Keratinocyte (primary cell): ENCODE measurements around the gene NFIC. TPM values are rescaled to one million over a fixed set of nuclear protein-coding genes. Genes with fewer than 3 reads are reported as not detected.
"Not testable (repeated sequence)": the region's sequence is repeated elsewhere in the genome, so short reads cannot be mapped to it uniquely, and the experiment has no call there.

Experiments
- DNase-seq: peaks from one replicate; pipeline ENCODE4 v3.0.0-alpha.2; 2011; ENCODE audit warnings: low read depth, missing footprints, low spot score
- FAIRE-seq: peaks from 2 replicates; lab custom pipeline; 2011; peaks lifted over from hg19 to GRCh38; lab: Jason Lieb, UNC
- H2AFZ ChIP-seq: 2 replicates; pipeline ENCODE4 v1.6.0; 2012; ENCODE audit warnings: low read length, control low read depth, inconsistent platforms; ENCODE audit not compliant: control insufficient read depth
- H3K27ac ChIP-seq: 2 replicates; pipeline ENCODE4 v1.5.1; 2011; ENCODE audit warnings: low read length; ENCODE audit not compliant: control insufficient read depth, insufficient read depth
- H3K27me3 ChIP-seq: 3 replicates; pipeline ENCODE4 v1.6.0; 2011; ENCODE audit warnings: low read length; ENCODE audit not compliant: control insufficient read depth, insufficient read depth; ENCODE audit errors: extremely low read depth
- H3K36me3 ChIP-seq, 2 experiments: 2 replicates in 1 of 2; 3 replicates in 1 of 2; pipeline ENCODE4 v1.5.1; 2011; ENCODE audit warnings: low read length in 2 of 2, mild to moderate bottlenecking in 1 of 2; ENCODE audit not compliant: control insufficient read depth in 2 of 2, insufficient read depth in 2 of 2; ENCODE audit errors: extremely low read depth in 1 of 2
- H3K4me1 ChIP-seq: 3 replicates; pipeline ENCODE4 v1.5.1; 2011; ENCODE audit warnings: low read length; ENCODE audit not compliant: control insufficient read depth, insufficient read depth; ENCODE audit errors: extremely low read depth
- H3K4me2 ChIP-seq: 3 replicates; pipeline ENCODE4 v1.6.0; 2011; ENCODE audit warnings: low read depth, low read length; ENCODE audit not compliant: control insufficient read depth, insufficient read depth; ENCODE audit errors: extremely low read depth
- H3K4me3 ChIP-seq, 3 experiments: fragments of 200-600 bp in 1 of 3; sonication (generic) in 1 of 3; 2 replicates in 2 of 3; 3 replicates in 1 of 3; pipeline ENCODE4 v1.5.1; 2011 to 2016; ENCODE audit warnings: low read length in 3 of 3, mild to moderate bottlenecking in 3 of 3, control low read depth in 2 of 3, inconsistent platforms in 1 of 3, low read depth in 1 of 3, mixed read lengths in 1 of 3, mixed run types in 1 of 3, moderate library complexity in 1 of 3; ENCODE audit not compliant: control insufficient read depth in 2 of 3, insufficient read depth in 2 of 3; ENCODE audit errors: extremely low read depth in 1 of 3
- H3K79me2 ChIP-seq: 2 replicates; pipeline ENCODE4 v1.6.0; 2012; ENCODE audit warnings: low read length; ENCODE audit not compliant: control insufficient read depth, insufficient read depth
- H3K9ac ChIP-seq: 3 replicates; pipeline ENCODE4 v1.6.0; 2011; ENCODE audit warnings: low read length; ENCODE audit not compliant: control insufficient read depth, insufficient read depth; ENCODE audit errors: extremely low read depth
- H3K9me1 ChIP-seq: 3 replicates; pipeline ENCODE4 v1.6.0; 2011; ENCODE audit warnings: low read length; ENCODE audit not compliant: control insufficient read depth, insufficient read depth; ENCODE audit errors: extremely low read depth
- H3K9me3 ChIP-seq: 2 replicates; pipeline ENCODE4 v1.5.1; 2012; ENCODE audit warnings: low read depth, low read length; ENCODE audit not compliant: control insufficient read depth
- H4K20me1 ChIP-seq: 3 replicates; pipeline ENCODE4 v1.6.0; 2011; ENCODE audit warnings: low read length; ENCODE audit not compliant: control insufficient read depth, insufficient read depth; ENCODE audit errors: extremely low read depth
- EZH2 ChIP-seq: IDR thresholded peaks from one replicate; pipeline ENCODE4 v1.6.1; 2012; ENCODE audit warnings: inconsistent platforms, mild to moderate bottlenecking, low read length, moderate library complexity
- dilution Hi-C: fragments of 300-500 bp; cut with MboI; formaldehyde crosslinking; loops from one replicate; pipeline ENCODE4 v1.7.0; 2020; ENCODE audit warnings: low sequenced_read_pairs; ENCODE audit not compliant: extremely low pct_ligation_motif_present
- polyA plus RNA-seq, 5 experiments: library from polyadenylated mRNA; depleted of rRNA in 3 of 5; stranded (reverse) in 3 of 5; stranded (forward) in 1 of 5; unstranded in 1 of 5; fragments of >200 nt; gene quantifications; 1 replicate in 1 of 5; 2 replicates in 3 of 5; 3 replicates in 1 of 5; pipeline versions ENCODE4 v1.2.1 to v1.2.3, GENCODE V29; 2011 to 2012; ENCODE audit warnings: missing spikeins in 2 of 5, low read depth in 1 of 5, low replicate concordance in 1 of 5
- TF ChIP-seq, protein P1 (sequence below), 3 experiments: IDR thresholded peaks in 1 of 3; conservative IDR thresholded peaks in 1 of 3; optimal IDR thresholded peaks in 1 of 3; 2 replicates in 2 of 3; 3 replicates in 1 of 3; pipeline versions ENCODE3 to v1.5.1; 2011; ENCODE audit warnings: low read length in 3 of 3, mild to moderate bottlenecking in 3 of 3, moderate library complexity in 2 of 3, control low read depth in 1 of 3, inconsistent platforms in 1 of 3; ENCODE audit not compliant: insufficient read depth in 2 of 3; ENCODE audit errors: extremely low read depth in 1 of 3

NFIC gene
- polyA plus RNA-seq, 1 donor (not counting 4 experiments of a cell fraction or from before 2014, with no cell fraction given), result 2.4 TPM

DNA sequence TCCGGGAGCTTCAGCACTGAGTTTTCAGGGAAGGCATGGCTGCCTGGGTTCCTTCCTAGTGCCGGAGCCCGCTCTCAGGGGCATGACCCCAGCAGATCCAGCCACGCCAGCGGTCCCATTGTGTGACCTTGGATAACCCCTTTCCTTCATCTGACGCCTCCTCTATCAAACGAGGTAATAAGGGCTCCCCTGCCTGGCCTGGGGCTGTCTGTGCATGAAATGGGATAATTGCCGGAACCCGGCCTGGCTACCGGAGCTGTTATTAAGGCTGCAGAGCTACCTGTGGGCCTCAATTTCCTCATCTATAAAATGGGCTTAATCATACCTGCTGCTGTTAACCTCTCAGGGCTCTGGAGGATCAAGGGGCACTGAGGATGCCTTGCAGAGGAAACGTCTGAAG is 18.3 kb upstream of the NFIC start:
- Histone ChIP-seq H3K9me3 (no peaks in the 10 kb centered on the region), H3K79me2 (no peaks in the 10 kb centered on the region), H3K4me3 (no peak overlapping the region), H3K4me2 (no peak overlapping the region), H3K27me3 (no peaks in the 10 kb centered on the region), H3K9ac (no peak overlapping the region), H3K36me3 (no peaks in the 10 kb centered on the region), H3K4me1 (peaks cover 18% of the 10 kb centered on the region), H4K20me1 (no peaks in the 10 kb centered on the region), H3K9me1 (no peaks in the 10 kb centered on the region), H3K27ac (no peak overlapping the region), H2AFZ (no peak overlapping the region)
- FAIRE-seq (no peak), DNase-seq (no peak)
- dilution Hi-C loops, result no loop called here
- TF ChIP-seq, protein P1, sequence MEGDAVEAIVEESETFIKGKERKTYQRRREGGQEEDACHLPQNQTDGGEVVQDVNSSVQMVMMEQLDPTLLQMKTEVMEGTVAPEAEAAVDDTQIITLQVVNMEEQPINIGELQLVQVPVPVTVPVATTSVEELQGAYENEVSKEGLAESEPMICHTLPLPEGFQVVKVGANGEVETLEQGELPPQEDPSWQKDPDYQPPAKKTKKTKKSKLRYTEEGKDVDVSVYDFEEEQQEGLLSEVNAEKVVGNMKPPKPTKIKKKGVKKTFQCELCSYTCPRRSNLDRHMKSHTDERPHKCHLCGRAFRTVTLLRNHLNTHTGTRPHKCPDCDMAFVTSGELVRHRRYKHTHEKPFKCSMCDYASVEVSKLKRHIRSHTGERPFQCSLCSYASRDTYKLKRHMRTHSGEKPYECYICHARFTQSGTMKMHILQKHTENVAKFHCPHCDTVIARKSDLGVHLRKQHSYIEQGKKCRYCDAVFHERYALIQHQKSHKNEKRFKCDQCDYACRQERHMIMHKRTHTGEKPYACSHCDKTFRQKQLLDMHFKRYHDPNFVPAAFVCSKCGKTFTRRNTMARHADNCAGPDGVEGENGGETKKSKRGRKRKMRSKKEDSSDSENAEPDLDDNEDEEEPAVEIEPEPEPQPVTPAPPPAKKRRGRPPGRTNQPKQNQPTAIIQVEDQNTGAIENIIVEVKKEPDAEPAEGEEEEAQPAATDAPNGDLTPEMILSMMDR (optimal IDR thresholded peaks at IDR 0.05 in 1 of 3, IDR thresholded peaks at IDR 0.05 in 1 of 3, conservative IDR thresholded peaks at IDR 0.05 in 1 of 3; ENCODE audit: extremely low read depth in 1 of 3, insufficient read depth in 2 of 3, low read length in 3 of 3), result no peak
- no peak for TF ChIP-seq EZH2

DNA sequence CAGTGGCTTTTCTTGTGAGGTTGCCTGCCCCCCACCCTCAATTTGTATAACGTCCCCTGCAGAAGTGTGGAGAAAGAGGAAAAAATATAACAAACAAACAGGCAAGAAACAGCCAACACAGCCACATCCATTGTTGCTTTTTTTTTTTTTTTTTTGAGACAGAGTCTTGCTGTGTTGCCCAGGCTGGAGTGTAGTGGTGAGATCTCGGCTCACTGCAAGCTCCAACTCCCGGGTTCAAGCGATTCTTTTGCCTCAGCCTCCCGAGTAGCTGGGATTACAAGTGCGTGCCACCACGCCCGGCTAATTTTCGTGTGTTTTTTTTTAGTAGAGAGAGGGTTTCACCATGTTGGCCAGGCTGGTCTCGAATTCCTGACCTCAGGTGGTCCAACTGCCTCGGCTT is 17.9 kb upstream of the NFIC start:
- H3K36me3 ChIP-seq, H3K4me2 ChIP-seq, H3K9ac ChIP-seq, H2AFZ ChIP-seq, FAIRE-seq, H3K27me3 ChIP-seq, H3K9me3 ChIP-seq, DNase-seq, H3K9me1 ChIP-seq, H3K79me2 ChIP-seq, dilution Hi-C loops, H4K20me1 ChIP-seq, H3K4me3 ChIP-seq, H3K27ac ChIP-seq: not testable (repeated sequence)
- peaks cover 18% of the 10 kb centered on the region for H3K4me1 ChIP-seq

DNA sequence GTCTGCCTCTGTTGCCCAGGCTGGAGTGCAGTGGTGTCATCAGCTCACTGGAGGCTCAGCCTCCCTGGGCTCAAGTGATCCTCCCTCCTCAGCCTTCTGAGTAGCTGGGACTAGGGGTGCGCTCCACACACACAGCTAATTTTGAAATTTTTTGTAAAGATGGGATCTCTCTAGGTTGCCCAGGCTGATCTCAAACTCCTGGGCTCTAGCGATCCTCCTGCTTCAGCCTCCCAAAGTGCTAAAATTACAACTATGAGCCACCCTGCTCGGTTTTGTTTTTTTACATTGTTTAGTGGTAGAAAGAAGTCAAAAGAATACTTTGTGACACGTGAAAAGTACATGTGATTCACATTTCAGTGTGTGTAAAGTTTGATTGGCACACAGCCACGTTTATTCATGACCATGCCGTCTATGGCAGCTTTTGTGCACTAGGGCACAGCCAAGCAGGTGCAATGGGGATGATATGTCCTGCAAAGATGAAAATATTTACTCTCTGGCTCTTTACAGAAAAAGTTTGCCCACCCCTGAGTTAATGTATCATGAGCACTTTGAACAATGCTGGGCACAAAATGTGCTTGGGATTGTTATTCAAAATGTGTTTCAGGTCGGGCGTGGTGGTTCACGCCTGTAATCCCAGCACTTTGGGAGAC is 16.2 kb upstream of the NFIC start:
- Histone ChIP-seq H3K4me2 (no peak overlapping the region), H2AFZ (no peak overlapping the region), H3K27ac (no peak overlapping the region), H3K9me1 (no peaks in the 10 kb centered on the region), H3K36me3 (no peaks in the 10 kb centered on the region), H3K9ac (no peak overlapping the region), H3K4me3 (no peak overlapping the region), H4K20me1 (no peaks in the 10 kb centered on the region), H3K4me1 (peaks cover 11% of the 10 kb centered on the region), H3K79me2 (no peaks in the 10 kb centered on the region), H3K9me3 (no peaks in the 10 kb centered on the region), H3K27me3 (no peaks in the 10 kb centered on the region)
- dilution Hi-C loops, result no loop called here
- DNase-seq, result no peak
- FAIRE-seq, result no peak
- no peak for TF ChIP-seq EZH2
- TF ChIP-seq, protein P1 (optimal IDR thresholded peaks at IDR 0.05 in 1 of 3, IDR thresholded peaks at IDR 0.05 in 1 of 3, conservative IDR thresholded peaks at IDR 0.05 in 1 of 3; ENCODE audit: extremely low read depth in 1 of 3, insufficient read depth in 2 of 3, low read length in 3 of 3), result no peak
